ENCODE data around the gene NUF2.

The NUF2 gene

GRCh38 chr1:163366555-163366954 is 44.8 kb downstream of the NUF2 start:
- Histone ChIP-seq H3K27ac (no peak overlapping the region), H4K20me1 (no peaks in the 10 kb centered on the region), H3K4me3 (no peak overlapping the region), H3K36me3 (no peaks in the 10 kb centered on the region), H3K4me2 (no peak overlapping the region), H3K4me1 (0 out of 2 replicates have a peak, but pooled peaks cover 1% of the 10 kb centered on the region), H3K27me3 (no peaks in the 10 kb centered on the region), H3K9ac (no peak overlapping the region), H3K9me3 (no peaks in the 10 kb centered on the region)
- no peak for TF ChIP-seq Cebpa-rat (IDR thresholded peaks at IDR 0.05)

- Histone ChIP-seq H3K27ac (no peak overlapping the region), H3K9me3 (no peaks in the 10 kb centered on the region), H3K27me3 (no peaks in the 10 kb centered on the region), H3K4me1 (no peaks in the 10 kb centered on the region), H3K36me3 (no peaks in the 10 kb centered on the region), H3K9ac (no peak overlapping the region), H3K4me3 (no peak overlapping the region), H3K4me2 (no peak overlapping the region), H4K20me1 (no peaks in the 10 kb centered on the region)
- TF ChIP-seq Cebpa-rat (IDR thresholded peaks at IDR 0.05) = no peak
These were observed 46.0 kb downstream of the NUF2 start for GRCh38 chr1:163367721-163368120.

- H3K36me3 ChIP-seq = no peaks in the 10 kb centered on the region
- no peak overlapping the region for H3K27ac ChIP-seq
- H3K4me3 ChIP-seq = no peak overlapping the region
- no peaks in the 10 kb centered on the region for H3K27me3 ChIP-seq
- no peaks in the 10 kb centered on the region for H3K4me1 ChIP-seq
- no peak overlapping the region for H3K4me2 ChIP-seq
- no peaks in the 10 kb centered on the region for H4K20me1 ChIP-seq
- TF ChIP-seq Cebpa-rat (IDR thresholded peaks at IDR 0.05) = no peak
- no peak overlapping the region for H3K9ac ChIP-seq
- no peaks in the 10 kb centered on the region for H3K9me3 ChIP-seq
These were observed 50.8 kb downstream of the NUF2 start for GRCh38 chr1:163372576-163372975.

GRCh38 chr1:163378554-163378953 is 56.8 kb downstream of the NUF2 start:
- no peak for TF ChIP-seq Cebpa-rat (IDR thresholded peaks at IDR 0.05)
- Histone ChIP-seq H3K27ac (no peak overlapping the region), H3K4me1 (no peaks in the 10 kb centered on the region), H3K4me2 (no peak overlapping the region), H3K4me3 (no peak overlapping the region), H4K20me1 (no peaks in the 10 kb centered on the region), H3K36me3 (no peaks in the 10 kb centered on the region), H3K27me3 (no peaks in the 10 kb centered on the region), H3K9me3 (no peaks in the 10 kb centered on the region), H3K9ac (no peak overlapping the region)

- no peaks in the 10 kb centered on the region for H3K36me3 ChIP-seq
- H3K9ac ChIP-seq = no peak overlapping the region
- H3K27me3 ChIP-seq = no peaks in the 10 kb centered on the region
- H3K4me2 ChIP-seq = no peak overlapping the region
- TF ChIP-seq Cebpa-rat (IDR thresholded peaks at IDR 0.05) = no peak
- no peaks in the 10 kb centered on the region for H4K20me1 ChIP-seq
- H3K4me3 ChIP-seq = no peak overlapping the region
- no peak overlapping the region for H3K27ac ChIP-seq
- no peaks in the 10 kb centered on the region for H3K9me3 ChIP-seq
- no peaks in the 10 kb centered on the region for H3K4me1 ChIP-seq
These were observed 58.0 kb downstream of the NUF2 start for GRCh38 chr1:163379801-163380200.

- H3K36me3 ChIP-seq = no peaks in the 10 kb centered on the region
- H3K9me3 ChIP-seq = no peaks in the 10 kb centered on the region
- H4K20me1 ChIP-seq = no peaks in the 10 kb centered on the region
- H3K27ac ChIP-seq = no peak overlapping the region
- H3K4me2 ChIP-seq = no peak overlapping the region
- no peak overlapping the region for H3K4me3 ChIP-seq
- H3K9ac ChIP-seq = no peak overlapping the region
- H3K27me3 ChIP-seq = no peaks in the 10 kb centered on the region
- TF ChIP-seq Cebpa-rat (IDR thresholded peaks at IDR 0.05) = no peak
- no peaks in the 10 kb centered on the region for H3K4me1 ChIP-seq
These were observed 59.9 kb downstream of the NUF2 start for GRCh38 chr1:163381487-163382184.

- Histone ChIP-seq H3K4me3 (no peak overlapping the region), H3K27me3 (no peaks in the 10 kb centered on the region), H3K9ac (no peak overlapping the region), H3K27ac (no peak overlapping the region), H3K36me3 (no peaks in the 10 kb centered on the region), H3K4me2 (no peak overlapping the region), H3K4me1 (no peaks in the 10 kb centered on the region), H4K20me1 (no peaks in the 10 kb centered on the region), H3K9me3 (no peaks in the 10 kb centered on the region)
- TF ChIP-seq Cebpa-rat (IDR thresholded peaks at IDR 0.05) = no peak
These were observed 60.6 kb downstream of the NUF2 start for GRCh38 chr1:163382395-163382794.

- Histone ChIP-seq H3K36me3 (no peaks in the 10 kb centered on the region), H3K4me1 (no peaks in the 10 kb centered on the region), H4K20me1 (no peaks in the 10 kb centered on the region), H3K4me2 (no peak overlapping the region), H3K9ac (no peak overlapping the region), H3K27ac (no peak overlapping the region), H3K9me3 (no peaks in the 10 kb centered on the region), H3K27me3 (no peaks in the 10 kb centered on the region), H3K4me3 (no peak overlapping the region)
- no peak for TF ChIP-seq Cebpa-rat (IDR thresholded peaks at IDR 0.05)
These were observed 65.4 kb downstream of the NUF2 start for GRCh38 chr1:163387146-163387545.

GRCh38 chr1:163388970-163389369 is 67.2 kb downstream of the NUF2 start:
- no peak overlapping the region for H3K27ac ChIP-seq
- H3K9ac ChIP-seq = no peak overlapping the region
- TF ChIP-seq Cebpa-rat (IDR thresholded peaks at IDR 0.05) = no peak
- no peak overlapping the region for H3K4me2 ChIP-seq
- no peaks in the 10 kb centered on the region for H3K9me3 ChIP-seq
- H3K36me3 ChIP-seq = no peaks in the 10 kb centered on the region
- no peaks in the 10 kb centered on the region for H3K4me1 ChIP-seq
- H3K27me3 ChIP-seq = no peaks in the 10 kb centered on the region
- H3K4me3 ChIP-seq = no peak overlapping the region
- no peaks in the 10 kb centered on the region for H4K20me1 ChIP-seq

- H3K4me3 ChIP-seq = no peak overlapping the region
- no peak overlapping the region for H3K27ac ChIP-seq
- H4K20me1 ChIP-seq = no peaks in the 10 kb centered on the region
- TF ChIP-seq Cebpa-rat (IDR thresholded peaks at IDR 0.05) = no peak
- no peak overlapping the region for H3K9ac ChIP-seq
- H3K4me1 ChIP-seq = no peaks in the 10 kb centered on the region
- no peaks in the 10 kb centered on the region for H3K36me3 ChIP-seq
- H3K27me3 ChIP-seq = no peaks in the 10 kb centered on the region
- H3K4me2 ChIP-seq = no peak overlapping the region
- H3K9me3 ChIP-seq = no peaks in the 10 kb centered on the region
These were observed 74.0 kb downstream of the NUF2 start for GRCh38 chr1:163395790-163396189.

Data from BLaER1 (cell line).